OCI-LY7 (cell line): ENCODE results near the gene MYO18A. TPM values are rescaled to one million over a fixed set of nuclear protein-coding genes. Genes with fewer than 3 reads are reported as not detected.

Experiments used
- BruUV-seq: library from RNA; stranded (reverse); fragments of 400-500 nt; replicated peaks from 2 replicates; lab custom pipeline; 2021; lab: Mats Ljungman, UMichigan
- CTCF ChIA-PET: fragments of 300-600 bp; sonication (Branson Sonifier 250); formaldehyde crosslinking; loops from one replicate; lab custom pipeline; 2022; ENCODE audit warnings: antibody characterized with exemption; ENCODE audit not compliant: unreplicated experiment; lab: Charles Lee
- POLR2A ChIA-PET: fragments of 300-600 bp; sonication (Branson Sonifier 250); formaldehyde crosslinking; loops from one replicate; lab custom pipeline; 2022; ENCODE audit warnings: antibody characterized with exemption; lab: Charles Lee
- DNase-seq: peaks from one replicate; pipeline ENCODE4 v3.0.0-alpha.2; 2015; ENCODE audit warnings: low spot score
- H2AFZ ChIP-seq: fragments of 200-600 bp; sonication (generic), shearing (Covaris generic); 2 replicates; pipeline ENCODE4 v1.6.1; 2014; ENCODE audit warnings: mild to moderate bottlenecking, antibody characterized with exemption, low read length, moderate library complexity
- H3K27ac ChIP-seq: fragments of 200-600 bp; sonication (generic); 2 replicates; pipeline ENCODE4 v1.5.1; 2014; ENCODE audit warnings: mixed run types, low read depth, mild to moderate bottlenecking, moderate library complexity, low read length, inconsistent platforms; ENCODE audit not compliant: poor library complexity, severe bottlenecking
- H3K36me3 ChIP-seq: fragments of 200-600 bp; sonication (generic); 2 replicates; pipeline ENCODE4 v1.6.1; 2014; ENCODE audit warnings: mild to moderate bottlenecking, antibody characterized with exemption, low read length, moderate library complexity, mixed read lengths; ENCODE audit not compliant: insufficient read depth
- H3K4me1 ChIP-seq: fragments of 200-600 bp; sonication (generic); 2 replicates; pipeline ENCODE4 v1.5.1; 2014; ENCODE audit warnings: mild to moderate bottlenecking, low read length; ENCODE audit not compliant: insufficient read depth, poor library complexity, severe bottlenecking
- H3K4me2 ChIP-seq: fragments of 200-600 bp; sonication (generic); 2 replicates; pipeline ENCODE4 v1.6.1; 2014; ENCODE audit warnings: mild to moderate bottlenecking, low read length
- H3K4me3 ChIP-seq: fragments of 200-600 bp; sonication (generic); 2 replicates; pipeline ENCODE4 v1.5.1; 2014; ENCODE audit warnings: mild to moderate bottlenecking, low read depth, low read length; ENCODE audit not compliant: poor library complexity, severe bottlenecking
- H3K79me2 ChIP-seq: fragments of 200-600 bp; sonication (generic); 2 replicates; pipeline ENCODE4 v1.6.1; 2016; ENCODE audit warnings: low read depth, mild to moderate bottlenecking, low read length, moderate library complexity, mixed read lengths; ENCODE audit not compliant: insufficient read depth
- H3K9me2 ChIP-seq: fragments of 200-600 bp; sonication (generic); 2 replicates; pipeline ENCODE4 v1.6.1; 2016; ENCODE audit warnings: mild to moderate bottlenecking, low read length, mixed read lengths; ENCODE audit not compliant: insufficient read depth
- H3K9me3 ChIP-seq: fragments of 200-600 bp; sonication (generic); 2 replicates; pipeline ENCODE4 v1.6.1; 2014; ENCODE audit warnings: mild to moderate bottlenecking, mixed run types, low read length, mixed read lengths
- H4K20me1 ChIP-seq: fragments of 200-600 bp; sonication (generic); 2 replicates; pipeline ENCODE4 v1.6.1; 2014; ENCODE audit warnings: mild to moderate bottlenecking, antibody characterized with exemption, low read length, moderate library complexity, mixed read lengths; ENCODE audit not compliant: insufficient read depth
- EZH2phosphoT487 ChIP-seq: fragments of 200-600 bp; sonication (generic); IDR thresholded peaks from 2 replicates; pipeline ENCODE4 v1.6.1; 2018; ENCODE audit warnings: low read depth, borderline replicate concordance, mild to moderate bottlenecking, mixed run types, antibody characterized with exemption, low read length, moderate library complexity, mixed read lengths
- intact Hi-C: fragments of 100-400 bp; cut with micrococcal nuclease; formaldehyde crosslinking; loops from one replicate; pipeline ENCODE4 v1.10.0; 2022; ENCODE audit not compliant: unreplicated experiment
- total RNA-seq, 2 experiments: library from RNA; depleted of rRNA in 1 of 2; stranded (reverse); fragments of >200 nt in 1 of 2; shearing (Covaris generic) in 1 of 2; gene quantifications; 2 replicates each; pipeline ENCODE4 v1.2.3, GENCODE V29; 2014 to 2022
- TF ChIP-seq, protein P1 (sequence below): fragments of 200-600 bp; sonication (generic); conservative IDR thresholded peaks from 2 replicates; pipeline ENCODE4 v1.5.1; 2014; ENCODE audit warnings: mild to moderate bottlenecking, antibody characterized with exemption, low read length, moderate library complexity, mixed read lengths

MYO18A gene
- total RNA-seq, 2 experiments from 2014 or later: 124 to 128 TPM

DNA sequence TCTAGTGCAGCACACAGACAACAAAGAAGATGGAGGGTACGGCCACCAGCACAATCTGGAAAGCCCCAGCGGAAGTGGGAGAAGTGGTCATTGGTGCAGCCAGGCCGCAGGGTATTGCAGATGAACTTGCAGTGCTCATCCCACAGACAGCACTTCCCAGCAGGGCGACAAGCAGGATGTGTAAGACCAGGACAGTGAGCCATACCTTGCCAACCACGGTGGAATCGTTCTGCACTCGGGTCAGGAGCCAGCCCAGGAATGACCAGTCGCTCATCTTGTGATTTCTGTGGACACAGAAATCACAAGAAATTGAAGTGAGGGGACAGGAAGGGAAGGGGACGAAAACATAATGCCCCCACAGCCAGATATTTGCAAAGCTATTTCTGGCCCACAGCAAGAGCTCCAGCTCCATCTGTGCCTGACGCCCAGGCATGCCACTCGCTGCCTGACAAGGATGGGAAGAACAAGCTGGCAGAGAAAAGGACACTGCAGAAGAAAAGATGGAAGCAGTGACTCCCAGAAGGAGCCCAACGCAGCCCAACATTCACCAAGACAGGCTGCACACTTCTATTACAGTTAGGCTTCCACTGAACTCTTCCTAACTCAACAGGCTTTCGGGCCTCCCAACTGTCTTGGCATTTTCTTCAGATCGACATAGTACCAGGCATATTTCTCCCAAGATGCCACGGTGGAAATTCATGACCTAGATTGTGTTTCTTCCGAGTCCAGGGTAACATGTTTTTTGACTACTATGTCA is 17.5 kb upstream of the MYO18A start:
- Histone ChIP-seq H3K27ac (no peak overlapping the region), H3K9me3 (no peaks in the 10 kb centered on the region), H4K20me1 (no peaks in the 10 kb centered on the region), H3K4me2 (no peak overlapping the region), H3K9me2 (no peaks in the 10 kb centered on the region), H3K36me3 (no peaks in the 10 kb centered on the region), H3K79me2 (no peaks in the 10 kb centered on the region), H3K4me1 (peaks cover 27% of the 10 kb centered on the region), H3K4me3 (no peak overlapping the region), H2AFZ (no peak overlapping the region)
- no TSS peak for BruUV-seq
- ChIA-PET CTCF (no interaction called here), POLR2A (interaction anchor here (0.5 kb wide), 1 partner anchor 50 kb away, joined by 4 read pairs; no protein-coding TSS in a partner anchor)
- TF ChIP-seq EZH2phosphoT487: no peak
- TF ChIP-seq, protein P1, sequence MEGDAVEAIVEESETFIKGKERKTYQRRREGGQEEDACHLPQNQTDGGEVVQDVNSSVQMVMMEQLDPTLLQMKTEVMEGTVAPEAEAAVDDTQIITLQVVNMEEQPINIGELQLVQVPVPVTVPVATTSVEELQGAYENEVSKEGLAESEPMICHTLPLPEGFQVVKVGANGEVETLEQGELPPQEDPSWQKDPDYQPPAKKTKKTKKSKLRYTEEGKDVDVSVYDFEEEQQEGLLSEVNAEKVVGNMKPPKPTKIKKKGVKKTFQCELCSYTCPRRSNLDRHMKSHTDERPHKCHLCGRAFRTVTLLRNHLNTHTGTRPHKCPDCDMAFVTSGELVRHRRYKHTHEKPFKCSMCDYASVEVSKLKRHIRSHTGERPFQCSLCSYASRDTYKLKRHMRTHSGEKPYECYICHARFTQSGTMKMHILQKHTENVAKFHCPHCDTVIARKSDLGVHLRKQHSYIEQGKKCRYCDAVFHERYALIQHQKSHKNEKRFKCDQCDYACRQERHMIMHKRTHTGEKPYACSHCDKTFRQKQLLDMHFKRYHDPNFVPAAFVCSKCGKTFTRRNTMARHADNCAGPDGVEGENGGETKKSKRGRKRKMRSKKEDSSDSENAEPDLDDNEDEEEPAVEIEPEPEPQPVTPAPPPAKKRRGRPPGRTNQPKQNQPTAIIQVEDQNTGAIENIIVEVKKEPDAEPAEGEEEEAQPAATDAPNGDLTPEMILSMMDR: no peak
- intact Hi-C loops: no loop called here
- DNase-seq: no peak

DNA sequence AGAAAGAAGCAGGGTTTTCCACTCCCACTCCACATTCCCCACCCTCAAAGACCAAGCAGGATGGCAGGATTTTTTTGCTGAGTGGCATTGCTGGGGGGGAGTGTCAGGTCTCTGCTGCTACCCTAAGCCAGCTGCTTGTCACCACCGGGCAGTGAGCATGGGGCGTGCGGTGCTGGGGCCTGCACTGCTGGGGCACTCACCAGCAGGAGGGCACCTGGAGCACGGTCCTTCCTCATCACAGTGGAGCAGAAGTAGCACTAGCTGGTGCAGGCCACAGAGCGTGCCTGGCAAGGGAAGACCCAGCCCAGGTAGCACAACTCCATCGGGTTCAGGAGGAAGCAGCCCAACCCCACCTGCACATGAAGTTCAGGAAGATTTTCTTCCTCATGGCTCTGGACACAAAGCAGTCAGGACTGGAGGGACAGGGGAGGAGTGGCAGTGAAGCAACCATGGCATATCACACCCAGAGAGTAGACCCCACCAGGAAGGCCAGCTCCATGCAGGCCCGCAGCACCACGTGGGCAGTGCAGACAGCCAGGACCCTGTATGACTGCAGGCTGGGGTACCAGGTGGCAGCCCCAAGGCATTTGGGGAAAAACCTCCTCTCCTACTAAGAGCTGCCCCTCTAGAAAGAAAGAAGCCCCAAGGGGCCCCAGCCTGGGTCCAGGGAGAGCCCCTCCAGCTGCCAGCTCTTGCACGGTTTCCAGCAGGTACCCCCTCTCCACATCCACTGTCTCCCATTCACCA is 16.7 kb upstream of the MYO18A start:
- H3K9me2 ChIP-seq: no peaks in the 10 kb centered on the region
- no peak overlapping the region for H3K4me3 ChIP-seq
- BruUV-seq: no TSS peak
- H3K4me2 ChIP-seq: no peak overlapping the region
- ChIA-PET CTCF (no interaction called here), POLR2A (interaction anchor here (0.7 kb wide), 1 partner anchor 476 kb away, joined by 3 read pairs; no protein-coding TSS in a partner anchor)
- no peak overlapping the region for H3K27ac ChIP-seq
- no peaks in the 10 kb centered on the region for H3K9me3 ChIP-seq
- H4K20me1 ChIP-seq: no peaks in the 10 kb centered on the region
- no peak for DNase-seq
- no peaks in the 10 kb centered on the region for H3K79me2 ChIP-seq
- no peak for TF ChIP-seq EZH2phosphoT487
- TF ChIP-seq, protein P1: no peak
- intact Hi-C loops: no loop called here
- H3K36me3 ChIP-seq: no peaks in the 10 kb centered on the region
- peaks cover 27% of the 10 kb centered on the region for H3K4me1 ChIP-seq
- H2AFZ ChIP-seq: peak overlapping the region; percentile 95; the same call in 1 of the 2 replicates
